Stimulated activated CD4-positive, alpha-beta T cell treated with anti-CD3 and anti-CD28 coated beads, Interleukin-4, amount 100 ng/mL, for 48 hours (primary cell): Measurements from ENCODE around the gene TRIM63.

Experiments used
- DNase-seq, 2 donors: peaks; one replicate each; pipeline ENCODE4 v3.0.0-alpha.2; 2020; ENCODE audit warnings: low read depth in 2 of 2

The TRIM63 gene

DNA sequence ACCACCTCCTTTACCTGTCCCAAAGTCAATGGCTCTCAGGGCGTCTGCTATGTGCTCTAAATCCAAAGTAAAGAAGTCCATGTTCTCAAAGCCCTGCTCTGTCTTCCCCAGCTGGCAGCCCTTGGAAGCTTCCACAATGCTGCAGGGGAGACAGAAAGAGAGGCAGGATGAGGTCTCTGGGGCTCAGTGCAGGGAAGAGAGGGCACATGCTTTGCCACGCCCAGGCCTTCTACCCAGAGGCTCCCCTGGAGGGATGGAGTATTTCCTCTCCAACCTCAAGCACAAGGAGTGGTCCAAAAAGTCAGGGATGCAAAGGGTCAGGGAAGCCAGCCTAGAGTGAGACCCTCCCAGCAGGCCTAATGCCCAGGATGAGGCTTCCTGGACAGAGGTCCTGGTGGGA lies 10.2 kb downstream of the TRIM63 start:
- no peak for DNase-seq

DNA sequence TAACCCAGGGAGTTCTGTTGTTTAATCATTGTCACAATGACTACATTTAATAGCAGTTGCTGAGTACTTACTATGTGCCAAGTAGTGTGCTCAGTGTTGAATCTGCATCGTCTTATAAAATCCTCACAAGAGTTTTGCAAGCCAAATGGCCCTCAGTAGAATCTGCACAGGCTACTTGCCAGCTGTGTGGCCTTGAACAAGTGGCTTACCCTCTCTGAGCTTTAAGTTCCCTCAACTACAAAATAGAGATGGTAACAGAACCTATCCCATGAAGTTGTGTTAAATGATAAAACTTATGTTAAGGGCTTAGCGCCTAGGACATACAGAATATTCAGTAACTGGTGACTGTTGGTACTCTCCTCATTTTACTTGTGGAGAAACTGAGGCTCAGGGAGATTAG lies 12.4 kb downstream of the TRIM63 start:
- DNase-seq = no peak

DNA sequence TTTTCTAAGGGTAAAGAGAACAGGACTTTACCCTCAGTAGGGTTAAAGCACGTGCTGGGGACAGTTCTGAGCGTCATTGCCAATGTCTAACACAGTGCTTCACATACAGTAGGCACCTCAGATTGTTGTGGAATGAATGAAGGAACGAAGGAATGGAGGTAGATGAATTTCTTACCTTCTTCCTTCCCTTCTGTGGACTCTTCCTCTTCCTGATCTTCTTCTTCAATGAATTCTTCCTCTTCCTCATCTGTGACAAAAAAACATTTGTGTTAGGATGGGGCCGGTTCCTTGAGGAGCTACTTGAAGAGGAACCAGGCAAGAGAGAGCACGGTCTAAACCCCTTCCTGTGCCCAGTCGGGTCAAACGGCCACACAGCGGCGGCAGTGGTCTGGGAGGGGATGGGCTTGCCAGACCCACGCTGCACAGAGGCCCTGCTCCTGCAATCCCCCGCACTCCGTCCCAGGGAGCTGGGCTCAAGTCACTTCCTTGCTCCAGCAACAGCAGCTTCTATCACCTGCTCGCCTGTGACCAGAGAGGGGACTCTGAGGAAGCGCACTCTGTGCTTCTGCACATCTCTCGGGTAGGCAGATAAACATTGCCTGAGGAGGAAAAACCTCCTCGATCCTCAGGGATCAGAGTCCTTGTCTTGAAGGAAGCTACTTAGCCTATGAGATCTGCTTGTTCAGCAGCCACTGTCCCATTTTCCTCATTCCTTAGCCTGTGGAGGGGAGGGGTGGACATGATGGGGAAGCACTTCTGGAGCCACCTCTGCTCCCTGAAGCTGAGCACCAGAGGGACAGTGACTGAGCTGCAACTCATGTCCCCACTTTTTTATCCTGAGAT lies 13.5 kb downstream of the TRIM63 start:
- no peak for DNase-seq

DNA sequence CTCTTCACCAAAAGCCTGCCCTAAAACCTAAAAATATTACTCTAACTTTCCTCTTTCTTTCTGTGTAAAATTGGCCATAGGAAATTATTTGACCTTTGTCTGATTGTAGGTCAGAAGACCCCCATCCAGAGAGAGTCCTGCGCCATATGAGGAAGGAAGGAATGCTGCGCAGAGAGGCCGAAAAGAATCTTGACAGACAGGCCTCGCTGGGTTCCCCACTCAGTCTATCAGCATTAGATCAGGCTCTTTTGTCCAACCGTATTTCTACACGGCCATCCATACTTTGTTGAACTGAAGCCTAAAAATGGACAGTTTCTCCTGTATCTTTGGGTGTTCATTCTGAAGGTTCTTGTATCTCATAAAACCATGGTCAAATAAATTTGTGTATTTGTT lies 17.2 kb downstream of the TRIM63 start:
- no peak for DNase-seq

DNA sequence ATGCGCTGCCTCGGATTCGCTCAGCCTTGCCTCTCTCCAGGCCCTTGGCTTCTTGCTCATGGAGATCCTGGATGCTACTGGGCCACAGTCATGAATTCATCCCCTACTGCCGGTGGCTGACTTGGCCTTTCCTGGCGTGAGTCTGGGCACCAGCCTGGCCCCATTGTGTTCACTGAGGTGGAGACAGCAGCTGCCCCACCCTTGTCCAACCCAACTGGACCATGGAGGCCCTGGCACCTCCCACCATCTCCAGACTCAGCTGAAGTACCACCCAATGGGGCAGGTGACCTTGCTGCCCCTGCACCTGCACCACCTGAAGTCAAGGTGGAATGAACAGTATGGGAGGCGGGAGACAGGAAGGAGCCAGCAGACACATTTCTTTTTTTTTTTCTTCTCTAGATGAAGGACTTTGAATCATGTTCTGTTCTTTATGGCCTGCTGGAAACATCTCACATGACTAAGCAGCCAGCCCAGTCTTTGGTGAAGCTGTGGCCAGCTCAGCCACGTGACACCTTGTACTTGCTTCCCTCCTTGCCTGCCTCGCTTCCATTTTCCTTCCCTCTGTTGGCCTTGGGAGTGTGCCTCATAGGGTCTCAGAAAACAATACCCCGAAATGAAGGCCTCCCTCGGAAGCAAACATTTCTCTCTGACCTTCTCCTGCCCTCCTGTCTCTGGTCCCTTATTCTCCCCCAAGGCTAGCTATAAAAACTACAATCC lies 17.7 kb downstream of the TRIM63 start:
- DNase-seq = no peak

DNA sequence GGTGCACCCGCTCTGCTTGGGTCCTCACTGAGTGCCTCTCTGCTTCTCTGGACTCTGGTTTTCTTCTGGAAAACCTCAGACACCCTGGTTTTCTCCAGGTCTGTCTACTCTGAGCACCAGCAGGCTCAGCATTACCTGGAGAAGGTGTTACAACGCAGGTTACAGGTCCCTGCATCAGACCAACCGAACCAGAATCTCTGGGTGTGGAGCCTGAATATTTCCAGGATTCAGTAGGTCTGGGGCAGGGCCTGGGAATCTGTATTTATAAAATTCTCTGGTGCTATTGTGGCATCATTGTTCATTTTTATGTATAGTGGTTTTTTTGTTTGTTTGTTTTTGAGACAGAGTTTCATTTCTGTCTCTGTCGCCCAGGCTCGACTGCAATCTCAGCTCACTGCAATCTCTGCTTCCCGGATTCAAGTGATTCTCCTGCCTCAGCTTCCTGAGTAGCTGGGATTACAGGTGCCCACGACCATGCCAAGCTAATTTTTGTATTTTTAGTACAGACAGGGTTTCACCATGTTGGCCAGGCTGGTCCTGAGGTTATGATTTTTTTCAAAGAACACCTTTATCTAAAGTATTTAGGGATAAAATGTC lies 20.1 kb downstream of the TRIM63 start:
- no peak for DNase-seq

DNA sequence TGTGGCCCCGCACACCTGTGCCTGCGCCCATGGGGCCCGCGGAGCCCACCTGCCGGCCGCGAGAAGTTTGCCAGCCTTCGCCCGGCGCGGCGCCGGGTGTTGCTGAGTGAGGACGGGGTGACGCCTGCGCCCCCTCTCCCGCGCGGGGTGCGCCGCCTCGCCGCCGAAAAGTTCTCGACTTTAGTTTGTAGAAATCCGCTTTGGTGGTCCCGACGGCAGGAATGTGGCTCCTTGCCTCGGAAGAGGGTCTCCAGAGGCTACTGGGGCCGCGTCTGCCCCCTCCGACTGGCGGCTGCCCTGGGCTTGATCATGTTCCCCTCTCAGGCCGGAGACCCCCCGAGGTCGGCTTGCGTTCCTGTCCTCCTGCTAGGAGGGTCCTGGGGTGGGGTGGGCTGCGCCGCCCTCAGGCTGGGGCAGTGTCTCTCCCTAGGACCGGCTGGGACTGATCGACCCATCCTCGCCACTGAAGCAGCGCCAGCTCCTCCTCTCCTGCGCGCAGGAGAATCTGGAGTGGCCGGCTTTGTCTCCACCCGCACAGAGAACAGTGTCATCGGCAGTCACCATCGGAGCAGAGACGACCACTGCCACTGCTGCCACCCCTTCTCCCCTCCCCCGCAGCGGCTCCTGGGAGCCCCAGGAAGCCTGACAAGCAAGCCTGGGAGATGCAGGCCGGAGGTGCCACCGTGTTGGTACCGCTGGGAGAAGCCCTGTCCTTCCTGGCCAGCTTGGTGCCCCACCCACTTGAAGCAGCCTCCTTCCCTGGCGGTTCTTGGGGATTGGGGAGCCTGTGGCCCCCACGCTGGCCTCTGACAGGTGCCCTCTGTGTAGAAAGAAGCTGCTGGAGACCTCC lies 21.0 kb downstream of the TRIM63 start:
- DNase-seq = no peak

DNA sequence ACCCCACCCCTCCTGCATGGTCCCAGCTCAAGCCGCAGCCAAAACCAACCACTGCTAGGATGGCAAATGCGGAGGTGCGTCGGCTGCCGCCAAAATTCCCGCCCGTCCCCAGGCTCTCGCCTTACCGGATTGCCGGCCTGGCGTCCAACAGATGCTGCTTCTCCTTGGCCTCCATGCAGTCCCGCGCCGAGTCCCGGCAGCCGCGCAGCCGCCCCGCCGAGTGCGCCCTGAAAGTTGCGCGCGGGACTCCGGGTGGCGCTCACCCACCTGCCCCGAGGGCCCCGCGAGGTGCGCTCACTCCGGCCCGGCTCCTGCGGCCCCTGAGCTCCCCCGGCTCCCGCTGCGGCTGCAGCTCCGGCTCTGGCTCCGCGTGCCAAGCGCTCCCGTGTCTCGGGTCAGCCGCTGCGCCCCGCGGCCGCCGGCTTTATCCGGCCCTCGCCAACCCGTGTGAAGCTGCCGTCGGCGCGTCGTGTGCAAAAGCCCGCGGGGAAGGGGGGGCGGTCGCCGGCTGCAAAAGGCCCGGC lies 21.6 kb downstream of the TRIM63 start, which contains the start of gene SLC30A2:
Gene SLC30A2 (minus strand): TSS at position 397 of the 524 bp plus-strand sequence. CDS start 222 bp downstream, at position 175.
- no peak for DNase-seq

DNA sequence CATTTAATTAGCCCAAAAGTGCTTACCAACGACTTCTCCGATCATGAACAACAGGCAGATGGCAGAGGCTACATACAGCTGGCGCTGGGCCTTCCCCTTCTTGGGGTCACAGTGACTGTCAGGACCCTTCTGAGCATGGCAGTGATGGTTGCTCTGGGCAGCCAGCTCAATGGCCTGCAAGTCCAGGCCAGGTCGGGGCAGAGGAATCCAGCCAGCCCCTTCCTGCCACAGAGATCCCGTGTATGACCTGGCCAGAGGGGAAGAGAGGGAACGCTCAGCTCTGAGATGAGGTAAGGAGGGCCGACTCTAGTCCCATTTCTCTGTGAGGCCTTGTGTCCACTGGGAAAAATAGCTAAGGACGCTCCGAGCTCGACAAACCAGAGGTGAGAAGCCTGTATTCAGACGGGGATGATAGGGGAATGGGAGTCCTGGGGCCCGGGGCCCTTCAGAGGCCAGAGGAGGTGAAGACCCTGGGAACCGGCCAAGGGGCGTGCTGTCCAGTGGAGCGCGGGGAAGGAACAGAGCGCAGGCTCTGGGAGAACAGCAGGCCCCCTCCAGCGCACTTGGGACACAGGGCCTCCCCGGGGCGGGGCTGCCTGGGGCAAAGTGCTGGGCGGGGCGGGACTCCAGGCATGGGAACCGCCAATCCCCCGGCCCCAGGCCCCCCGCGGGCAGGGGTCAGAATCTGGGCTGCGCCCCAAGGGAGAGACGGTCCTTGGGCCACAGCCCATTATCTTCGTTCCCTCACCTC lies 22.3 kb downstream of the TRIM63 start:
- DNase-seq = no peak

DNA sequence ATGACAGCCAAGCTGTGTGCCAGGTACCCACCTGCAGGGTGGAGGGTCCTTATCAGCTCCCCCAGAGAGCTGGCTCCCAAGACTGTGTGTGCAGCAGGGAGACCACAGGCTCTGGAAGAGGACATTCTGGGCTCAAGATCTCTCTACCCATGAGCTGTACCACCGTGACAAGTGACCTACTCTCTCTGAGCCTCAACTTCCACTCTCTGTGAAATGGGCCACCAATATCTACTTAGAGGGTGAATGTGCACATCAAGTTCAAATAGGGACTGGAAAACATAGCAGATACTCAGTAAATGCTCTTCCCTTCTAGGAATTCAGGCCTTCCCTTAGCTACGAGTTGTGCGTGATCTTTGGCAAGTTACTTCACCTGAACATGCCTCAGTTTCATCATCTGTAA lies 23.0 kb downstream of the TRIM63 start:
- DNase-seq = no peak

DNA sequence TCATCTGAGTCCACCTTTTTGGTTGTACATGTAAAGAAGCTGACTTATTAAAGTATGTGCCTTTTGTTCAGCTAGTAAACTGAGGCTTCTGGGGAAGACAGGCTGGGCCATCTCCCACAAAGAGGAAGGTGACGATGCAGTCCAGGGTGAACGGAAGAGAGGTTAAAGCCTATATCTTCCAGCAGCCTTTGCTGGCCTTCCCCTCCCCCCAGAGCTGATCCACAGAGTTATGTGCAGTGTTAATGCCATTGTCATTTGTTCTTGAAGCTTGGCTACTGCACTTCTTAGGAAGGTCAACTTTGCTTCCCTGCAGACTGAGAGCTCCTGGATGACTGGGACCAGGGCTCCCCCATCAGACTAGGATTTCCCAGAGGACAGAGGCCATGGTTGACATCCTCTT lies 23.7 kb downstream of the TRIM63 start:
- DNase-seq = no peak

DNA sequence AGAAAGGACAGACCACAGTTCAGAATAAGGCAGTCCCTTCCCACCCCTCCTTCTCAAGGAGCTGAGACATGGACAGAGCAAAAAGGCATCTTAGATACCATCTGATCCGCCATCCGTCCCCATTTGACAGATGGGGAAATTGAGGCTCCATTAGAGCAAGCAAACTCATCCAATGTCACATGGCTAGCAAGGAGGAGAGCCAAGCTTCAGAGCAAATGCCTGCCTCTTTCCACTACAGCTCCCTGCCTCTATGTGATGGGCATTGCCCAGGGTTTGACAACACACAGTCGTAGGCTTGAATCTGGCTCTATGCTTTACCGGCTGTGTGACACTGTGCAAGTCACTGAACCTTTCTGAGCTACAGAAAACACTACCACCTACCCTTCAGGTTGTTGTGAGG lies 25.5 kb downstream of the TRIM63 start:
- DNase-seq = no peak

DNA sequence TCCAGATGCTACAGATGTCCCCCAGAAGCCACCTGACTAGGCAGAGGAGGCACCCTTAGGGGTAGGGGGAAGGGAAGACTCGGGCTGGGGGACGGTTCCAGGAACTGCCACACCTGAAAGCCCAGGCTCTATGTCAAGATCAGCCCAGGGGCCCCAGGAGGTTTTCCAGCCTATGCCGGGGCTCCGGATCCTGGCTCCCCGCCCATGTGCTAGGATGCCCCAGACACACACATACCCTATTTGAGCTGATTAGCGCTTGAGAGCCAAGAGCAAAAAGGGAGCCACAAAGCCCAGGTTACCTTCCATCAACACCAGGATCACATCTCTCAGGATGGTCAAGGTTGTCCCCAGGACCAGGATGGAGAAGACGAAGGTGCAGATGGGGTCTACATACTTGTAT lies 26.0 kb downstream of the TRIM63 start:
- no peak for DNase-seq

DNA sequence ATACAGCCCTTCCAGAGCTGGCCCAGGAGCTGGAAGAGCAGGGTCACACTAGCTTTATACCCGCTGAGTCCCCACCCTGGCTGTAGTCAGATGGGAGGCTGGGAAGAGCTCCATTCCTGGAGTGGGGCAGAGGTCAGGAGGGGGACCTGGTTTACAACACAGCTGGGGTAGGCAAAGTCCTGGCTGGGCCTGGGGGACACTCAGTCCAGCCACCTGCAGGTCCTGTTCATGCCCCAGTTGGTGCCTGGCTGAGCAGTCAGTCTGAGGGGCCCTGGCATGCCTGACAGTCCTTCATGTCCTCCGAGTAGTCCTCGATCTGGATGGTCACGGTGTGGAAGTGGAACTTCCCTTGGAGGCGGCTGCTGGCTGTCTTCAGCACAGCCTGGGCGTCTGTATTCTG lies 28.5 kb downstream of the TRIM63 start:
- DNase-seq = no peak

DNA sequence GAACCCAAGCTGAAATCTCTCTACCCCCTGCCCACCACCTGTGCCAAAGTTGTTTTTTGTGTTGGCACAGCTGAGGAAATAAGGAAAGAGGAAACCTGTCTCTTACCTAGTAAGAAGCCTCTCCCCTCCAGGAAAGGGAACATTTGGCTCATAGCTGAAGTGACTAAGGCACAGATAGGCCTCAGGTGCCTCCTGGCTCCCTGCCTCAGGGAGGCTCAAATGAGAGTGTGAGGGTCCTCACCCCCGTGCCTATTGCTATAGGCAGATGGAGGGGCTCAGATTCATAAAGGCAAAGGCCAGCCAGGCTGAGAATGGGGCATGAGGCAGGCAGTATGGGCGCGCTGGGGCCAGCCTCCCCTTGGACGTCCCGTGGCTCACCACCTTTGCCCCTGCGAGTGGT lies 29.0 kb downstream of the TRIM63 start:
- no peak for DNase-seq

DNA sequence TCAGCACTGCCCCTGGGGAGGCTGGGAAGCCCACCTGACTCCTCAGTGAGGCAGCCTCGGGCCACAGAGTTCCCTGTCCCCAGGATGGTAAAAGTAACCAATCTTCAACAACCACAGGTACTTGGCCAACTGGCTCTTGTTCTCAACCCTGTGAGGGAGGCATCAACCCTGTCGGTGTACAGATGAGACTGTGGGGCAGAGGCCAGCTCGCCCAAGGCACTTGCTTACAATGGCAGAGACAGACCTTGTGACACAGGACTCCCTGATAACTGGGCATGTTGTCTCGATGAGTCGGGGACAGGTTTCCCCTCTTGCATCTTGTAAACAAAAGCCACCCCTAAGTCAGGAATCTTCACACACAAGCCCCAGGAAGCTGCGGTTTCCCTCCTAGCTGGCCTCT lies 29.5 kb downstream of the TRIM63 start:
- DNase-seq = no peak

DNA sequence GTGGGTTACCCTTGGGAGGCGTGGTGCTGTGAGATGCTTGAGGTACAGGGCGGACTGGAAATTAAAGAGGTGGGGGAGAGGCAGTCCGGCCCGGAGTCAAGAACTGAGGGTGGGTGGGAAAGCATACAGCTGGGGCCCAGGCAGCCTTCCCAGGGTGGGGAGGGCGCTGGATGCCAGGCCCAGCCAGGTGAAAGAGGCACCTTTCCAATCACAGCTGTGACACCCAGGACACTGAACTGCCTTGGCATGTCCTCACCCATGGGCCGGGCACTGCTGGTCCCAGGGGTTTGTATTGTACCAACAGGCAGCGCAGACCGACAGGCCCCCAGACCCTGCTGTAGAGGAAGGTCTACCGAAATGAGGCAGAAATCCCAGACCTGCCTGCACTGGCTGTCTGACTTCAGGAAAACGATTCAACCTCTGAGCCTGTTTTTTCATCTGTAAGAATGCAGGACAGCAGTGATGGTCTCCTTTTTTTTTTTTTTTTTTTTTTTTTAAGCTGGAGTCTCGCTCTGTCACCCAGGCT lies 30.6 kb downstream of the TRIM63 start:
- no peak for DNase-seq

DNA sequence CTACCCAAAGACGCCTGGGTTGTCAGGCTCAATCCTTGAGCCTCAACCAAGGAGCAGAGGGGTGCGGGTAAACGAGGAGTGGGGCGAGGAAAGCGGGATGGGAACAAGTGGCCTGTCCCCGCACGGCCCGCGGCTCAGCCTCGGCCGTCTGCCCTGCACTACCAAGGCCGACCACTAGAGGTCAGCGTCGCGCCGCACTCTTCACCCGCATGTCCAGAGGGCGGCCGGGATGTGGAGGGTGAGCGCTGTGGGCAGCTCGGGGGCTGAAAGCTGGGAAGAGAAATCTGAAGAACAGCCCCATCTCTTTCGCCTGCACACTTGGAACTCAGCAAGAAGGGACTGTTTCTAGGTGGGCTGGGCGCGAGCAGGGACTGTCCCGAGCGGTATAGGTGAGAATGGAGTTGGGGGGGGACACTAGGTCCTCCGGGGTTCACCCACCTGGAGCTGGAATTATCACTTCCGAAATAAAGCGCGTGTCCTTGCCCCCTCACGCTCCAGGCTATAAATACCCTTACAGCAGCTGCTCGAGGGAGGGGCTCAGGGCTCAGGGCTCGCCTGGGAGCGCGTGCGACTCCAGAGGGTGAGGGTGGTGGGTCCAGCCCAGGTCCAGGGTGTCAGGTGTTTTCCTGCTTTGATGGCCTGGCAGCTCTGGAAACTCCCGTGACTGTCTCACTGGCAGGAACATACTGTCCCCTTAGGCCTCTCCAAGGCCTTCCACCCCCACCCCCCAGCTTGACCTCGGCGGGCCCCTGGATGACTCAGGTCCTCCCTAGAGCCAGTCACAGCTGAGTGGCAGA lies 31.3 kb downstream of the TRIM63 start:
- peak; percentile 50 to 73 for DNase-seq

DNA sequence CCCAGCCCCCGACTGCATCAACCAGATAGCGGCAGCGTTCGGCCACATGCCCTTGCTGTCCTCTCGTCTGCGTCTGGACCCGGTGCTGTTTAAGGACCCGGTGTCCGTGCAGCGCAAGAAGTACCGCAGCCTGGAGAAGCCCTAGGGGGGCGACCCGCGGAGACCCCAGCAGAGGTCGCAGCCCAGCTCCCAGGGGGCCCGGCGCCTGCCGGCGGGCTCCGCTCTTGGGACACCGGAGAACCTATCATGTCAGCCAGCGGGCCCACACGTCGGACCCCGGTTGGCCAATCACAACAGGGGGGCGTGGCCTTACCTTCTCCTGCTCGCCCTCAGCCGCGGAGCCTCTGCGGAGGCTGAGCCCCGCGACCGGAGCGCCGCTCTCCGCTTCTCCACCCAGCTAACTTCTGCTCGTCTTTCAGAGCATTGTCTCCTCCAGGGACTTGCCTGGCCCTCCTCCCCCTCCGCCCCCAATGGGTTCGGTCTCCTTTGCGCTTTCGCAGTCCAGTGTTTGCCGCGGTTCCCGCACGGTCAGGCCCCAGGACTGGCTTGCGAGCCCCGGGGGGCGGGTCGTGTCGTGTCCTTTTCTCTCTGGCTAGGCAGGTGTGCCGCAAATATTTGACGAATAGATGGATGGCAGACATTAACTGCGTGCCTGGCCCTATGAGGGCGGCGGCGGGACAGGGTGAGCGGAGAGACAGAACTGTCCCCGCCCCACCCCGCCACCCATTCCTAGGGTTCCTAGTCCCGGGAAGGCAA lies 32.0 kb downstream of the TRIM63 start:
- DNase-seq = peak; percentile 84 to 91
